ENCODE measurements around the gene BRSK1.
"Not testable (repeated sequence)": the region's sequence is repeated elsewhere in the genome, so short reads cannot be mapped to it uniquely, and the experiment has no call there.

BRSK1 gene

GRCh38 chr19:55305491-55305890 is 21.7 kb downstream of the BRSK1 start:
- DNase-seq, result no peak

- DNase-seq, result no peak
Measured at GRCh38 chr19:55305983-55306562, 22.3 kb downstream of the BRSK1 start.

GRCh38 chr19:55306712-55307111 is 22.9 kb downstream of the BRSK1 start:
- DNase-seq, result no peak

- DNase-seq, result no peak
Measured at GRCh38 chr19:55308281-55308680, 24.5 kb downstream of the BRSK1 start.

- no peak for DNase-seq
Measured at GRCh38 chr19:55309448-55309847, 25.7 kb downstream of the BRSK1 start.

- no peak for DNase-seq
Measured at GRCh38 chr19:55310498-55310897, 26.7 kb downstream of the BRSK1 start.

- no peak for DNase-seq
Measured at GRCh38 chr19:55311397-55311796, 27.6 kb downstream of the BRSK1 start.

GRCh38 chr19:55311797-55312196 is 28.0 kb downstream of the BRSK1 start:
- DNase-seq, result no peak

GRCh38 chr19:55312621-55313512 is 29.1 kb downstream of the BRSK1 start:
- DNase-seq, result no peak

GRCh38 chr19:55314396-55314795 is 30.6 kb downstream of the BRSK1 start:
- no peak for DNase-seq

- no peak for DNase-seq
Measured at GRCh38 chr19:55315956-55316525, 32.2 kb downstream of the BRSK1 start.

- DNase-seq, result no peak
Measured at GRCh38 chr19:55316646-55317045, 32.8 kb downstream of the BRSK1 start.

- peak; percentile 29 for DNase-seq
Measured at GRCh38 chr19:55319785-55320184, 36.0 kb downstream of the BRSK1 start.

GRCh38 chr19:55320844-55321419 is 37.1 kb downstream of the BRSK1 start:
- DNase-seq, result no peak

- DNase-seq, result no peak
Measured at GRCh38 chr19:55321466-55322137, 37.8 kb downstream of the BRSK1 start.

GRCh38 chr19:55322204-55322885 is 38.5 kb downstream of the BRSK1 start:
- no peak for DNase-seq

GRCh38 chr19:55324662-55325061 is 40.9 kb downstream of the BRSK1 start:
- DNase-seq, result no peak

- no peak for DNase-seq
Measured at GRCh38 chr19:55325172-55325571, 41.4 kb downstream of the BRSK1 start, which contains the start of gene TMEM150B. Gene TMEM150B, minus strand, starts transcription at chr19:55325341. Its CDS starts 4,305 bp downstream, at chr19:55321036.

GRCh38 chr19:55328774-55329318 is 45.0 kb downstream of the BRSK1 start:
- DNase-seq, result not testable (repeated sequence)

- not testable (repeated sequence) for DNase-seq
Measured at GRCh38 chr19:55329791-55330190, 46.0 kb downstream of the BRSK1 start.

- no peak for DNase-seq
Measured at GRCh38 chr19:55333870-55334269, 50.1 kb downstream of the BRSK1 start.

- no peak for DNase-seq
Measured at GRCh38 chr19:55336101-55336500, 52.3 kb downstream of the BRSK1 start.
